Left ventricle myocardium superior (tissue), 1 donor: ENCODE measurements around the gene SMIM36. TPM values are rescaled to one million over a fixed set of nuclear protein-coding genes. Genes with fewer than 3 reads are reported as not detected.
"Not testable (repeated sequence)": the region's sequence is repeated elsewhere in the genome, so short reads cannot be mapped to it uniquely, and the experiment has no call there.

Source experiments
- ATAC-seq: fragments of 200-7000 bp; cut with Tn5 transposase; one replicate; pipeline ENCODE4 v1.9.1; 2020; ENCODE audit warnings: mild to moderate bottlenecking, moderate library complexity
- DNase-seq: peaks from one replicate; pipeline ENCODE4 v3.0.0-alpha.2; 2020
- intact Hi-C: fragments of 100-400 bp; cut with micrococcal nuclease; formaldehyde crosslinking; loops from one replicate; pipeline ENCODE4 v1.11.0; 2022
- total RNA-seq: library from RNA; stranded (reverse); fragmentation: NEBNext Ultra II Directional; extraction: Animal tissue kit (Norgen Biotek cat#: 25700); gene quantifications from one replicate; pipeline ENCODE4 v1.2.1, GENCODE V29; 2021
- donor health status: DM: no; HTN: yes; CAD: no; lungs with severe emphysema.

The SMIM36 gene
- total RNA-seq, 1 donor from 2014 or later, result not detected

DNA sequence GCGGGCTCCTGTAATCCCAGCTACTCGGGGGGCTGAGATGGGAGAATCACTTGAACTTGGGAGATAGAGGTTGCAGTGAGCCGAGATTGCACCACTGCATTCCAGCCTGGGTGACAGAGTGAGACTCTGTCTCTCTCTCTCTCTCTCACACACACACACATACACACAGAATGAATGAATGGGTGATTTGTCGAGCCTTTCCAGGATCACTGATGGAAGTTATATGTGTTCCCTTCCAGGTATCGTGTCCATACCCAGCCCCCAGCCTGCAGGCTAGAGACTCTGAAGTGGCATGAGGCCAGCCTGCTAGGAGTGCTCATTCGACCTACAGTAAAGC is 88.5 kb downstream of the SMIM36 start:
- intact Hi-C loops, ATAC-seq, DNase-seq: not testable (repeated sequence)

DNA sequence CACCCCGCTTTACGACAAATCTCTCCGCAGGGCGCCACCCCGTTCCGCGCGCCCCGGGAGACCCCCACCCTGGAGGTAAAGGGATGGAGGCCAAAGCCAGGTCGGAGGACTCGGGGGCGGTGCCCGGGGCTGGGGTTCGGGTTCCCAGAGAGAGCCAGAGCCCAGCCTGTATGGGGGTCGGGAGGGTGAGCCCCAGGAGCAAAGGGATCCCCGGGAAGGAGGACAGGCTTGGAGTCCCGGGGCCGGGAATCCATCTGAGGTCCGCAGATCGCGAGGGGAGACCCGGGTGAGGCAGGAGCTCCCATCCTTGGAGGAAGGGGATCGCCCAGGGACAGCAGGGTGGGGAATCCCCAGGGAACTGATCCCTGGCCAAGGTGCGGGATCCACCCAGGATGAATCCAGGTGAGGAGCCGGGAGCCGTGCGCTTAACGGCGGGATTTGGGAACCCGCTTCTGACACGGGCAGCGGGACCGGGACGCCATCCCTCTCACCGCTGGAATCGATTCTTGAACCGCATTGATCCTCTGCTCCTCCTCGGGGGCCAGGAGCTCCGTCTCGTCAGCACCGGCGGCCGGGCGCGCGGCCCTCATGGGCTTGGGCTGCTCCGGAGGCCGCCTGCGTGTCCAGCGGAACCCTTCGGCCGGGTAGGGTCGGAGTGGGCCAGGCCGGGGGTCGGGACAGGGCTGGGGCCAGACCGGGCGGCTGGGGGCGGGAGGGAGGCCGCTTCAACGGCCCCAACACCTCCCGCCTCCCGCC is 89.9 kb downstream of the SMIM36 start, which contains the start of gene MMD:
TSS of gene MMD (minus strand) at position 657 of the 756 bp plus-strand sequence. CDS start at position 517, 140 bp downstream.
- DNase-seq, result no peak
- ATAC-seq, result peak; percentile 22
- intact Hi-C loops, result no loop called here

DNA sequence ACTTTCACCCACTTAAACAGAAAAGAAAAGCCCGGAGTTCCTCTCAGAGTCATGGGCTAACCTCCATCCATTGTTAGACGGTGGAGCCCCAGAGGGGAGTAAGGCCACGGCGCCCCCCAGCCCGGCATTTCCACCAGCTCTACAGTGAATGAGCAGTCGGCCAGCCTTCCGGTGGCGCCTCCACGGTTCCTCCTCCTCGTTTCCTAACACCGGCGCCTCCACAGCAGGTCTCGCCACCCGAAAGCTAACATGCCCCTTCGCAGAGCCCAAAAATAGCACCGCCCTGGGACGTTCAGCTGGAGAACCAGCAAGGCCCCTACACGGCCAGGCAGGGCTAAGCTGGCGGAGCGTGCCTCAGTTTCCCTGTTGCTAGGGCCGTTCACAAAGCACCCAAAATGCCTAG is 90.5 kb downstream of the SMIM36 start:
- intact Hi-C loops, result no loop called here
- DNase-seq (peak; percentile 75), ATAC-seq (peak; percentile 63)

DNA sequence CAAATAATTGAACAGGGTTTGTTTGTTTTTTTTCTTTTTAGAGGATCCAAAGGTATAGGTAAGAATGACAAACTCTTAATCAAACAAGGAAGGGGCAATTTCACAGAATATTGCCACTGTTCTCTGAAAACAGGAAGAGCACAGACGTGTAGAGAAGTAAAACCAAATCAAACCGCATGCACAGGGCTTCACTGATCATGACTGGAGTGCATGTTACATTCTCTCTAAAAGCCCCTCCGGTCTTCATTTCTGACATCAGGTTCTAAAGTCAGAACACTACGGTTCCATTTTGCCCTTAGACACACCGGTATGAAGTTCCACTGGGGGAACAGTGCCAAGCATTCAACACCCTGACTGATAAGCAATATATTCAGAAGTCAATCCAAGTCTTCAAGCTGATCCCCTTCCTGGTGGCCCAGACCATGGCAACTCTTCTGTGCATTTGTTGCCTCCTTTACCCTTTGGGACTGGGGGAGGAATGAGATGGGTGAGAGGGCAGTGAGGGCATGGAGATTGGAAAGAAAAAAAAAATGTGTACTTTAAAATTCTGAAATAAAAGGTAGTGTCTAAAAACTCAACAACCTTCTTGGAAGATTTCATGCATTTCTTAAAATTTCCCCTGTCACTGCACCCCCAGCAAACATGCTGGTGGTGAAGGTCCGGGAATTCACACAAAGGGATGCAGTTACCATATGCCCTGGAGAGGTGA is 91.0 kb downstream of the SMIM36 start:
- no peak for DNase-seq
- intact Hi-C loops, result no loop called here
- ATAC-seq, result peak; percentile 6

DNA sequence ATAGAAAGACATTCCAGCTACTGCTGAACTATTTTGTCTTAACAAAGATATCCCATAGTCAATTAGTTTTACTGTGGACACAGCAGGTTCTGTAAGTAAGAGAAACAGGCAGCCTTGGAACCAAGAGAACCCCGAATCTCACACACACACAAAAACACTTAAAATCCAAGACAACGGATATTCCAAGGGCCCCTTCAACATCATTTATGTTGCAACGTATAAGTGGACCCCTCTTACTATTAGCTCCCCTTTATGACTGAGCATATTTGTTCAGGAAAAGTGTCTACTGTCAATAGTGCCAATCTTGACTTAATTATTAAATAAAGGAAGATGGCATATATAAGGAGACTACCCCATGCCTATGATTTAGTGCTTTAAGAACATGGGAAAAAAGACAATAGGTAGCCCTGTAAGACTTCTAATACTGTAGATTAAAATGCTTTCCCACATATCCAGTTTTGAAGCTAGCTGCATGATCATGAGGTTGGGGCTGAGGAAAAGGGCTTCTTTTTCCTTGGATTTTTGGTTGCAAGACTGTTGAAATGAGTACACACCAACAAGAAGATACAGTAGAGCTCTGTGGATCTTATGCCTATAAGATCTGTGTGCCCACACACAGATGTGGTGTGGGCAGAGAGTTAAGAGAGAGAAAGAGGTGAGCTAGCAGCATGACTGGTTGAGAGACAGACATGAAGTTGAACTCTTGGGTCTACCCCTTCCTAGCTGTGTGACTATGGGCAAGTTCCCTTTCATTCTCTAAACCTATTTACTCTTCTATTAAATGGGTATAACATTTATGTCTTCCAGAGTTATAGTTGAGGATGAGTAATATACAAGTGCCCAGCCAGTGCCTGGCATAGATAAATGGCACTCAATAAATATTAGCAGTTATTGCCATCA is 92.6 kb downstream of the SMIM36 start:
- DNase-seq (no peak), ATAC-seq (no peak)
- intact Hi-C loops, result no loop called here

DNA sequence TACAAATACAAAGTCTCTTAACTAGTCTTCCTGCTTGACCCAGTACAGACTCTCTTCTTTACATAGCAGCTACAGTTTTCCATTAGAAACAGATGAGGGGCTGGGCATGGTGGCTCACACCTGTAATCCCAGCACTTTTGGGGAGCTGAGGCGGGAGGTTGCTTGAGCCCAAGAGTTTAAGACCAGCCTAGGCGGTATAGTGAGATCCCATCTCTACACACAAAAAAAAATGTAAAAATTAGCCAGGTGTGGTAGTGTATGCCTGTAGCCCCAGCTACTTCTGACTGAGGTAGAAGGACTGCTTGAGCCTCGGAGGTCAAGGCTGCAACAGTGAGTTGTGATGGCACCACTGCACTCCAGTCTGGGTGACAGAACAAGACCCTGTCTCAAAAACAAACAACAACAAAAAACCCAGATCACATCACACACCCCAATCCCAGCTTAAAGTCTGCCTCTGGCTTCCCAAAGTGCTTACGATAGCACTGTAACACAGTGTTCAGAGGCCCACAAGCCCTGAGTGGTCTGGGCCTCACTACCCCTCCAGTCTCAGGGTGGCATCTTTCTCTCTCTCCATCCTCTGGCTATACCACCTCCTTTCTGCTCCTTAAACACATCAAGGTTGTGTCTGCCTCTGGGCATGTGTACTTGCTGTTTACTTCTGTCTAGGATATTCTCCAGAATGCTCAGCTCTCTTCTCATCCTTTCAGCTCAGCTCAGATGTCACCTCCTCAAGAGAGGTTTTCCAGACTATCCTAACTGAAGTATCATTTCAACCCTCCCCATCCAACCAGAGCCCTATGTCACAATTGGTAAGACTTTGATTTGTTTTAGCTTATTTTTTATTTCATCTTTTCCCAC is 93.6 kb downstream of the SMIM36 start:
- intact Hi-C loops, result no loop called here
- DNase-seq (no peak), ATAC-seq (no peak)

DNA sequence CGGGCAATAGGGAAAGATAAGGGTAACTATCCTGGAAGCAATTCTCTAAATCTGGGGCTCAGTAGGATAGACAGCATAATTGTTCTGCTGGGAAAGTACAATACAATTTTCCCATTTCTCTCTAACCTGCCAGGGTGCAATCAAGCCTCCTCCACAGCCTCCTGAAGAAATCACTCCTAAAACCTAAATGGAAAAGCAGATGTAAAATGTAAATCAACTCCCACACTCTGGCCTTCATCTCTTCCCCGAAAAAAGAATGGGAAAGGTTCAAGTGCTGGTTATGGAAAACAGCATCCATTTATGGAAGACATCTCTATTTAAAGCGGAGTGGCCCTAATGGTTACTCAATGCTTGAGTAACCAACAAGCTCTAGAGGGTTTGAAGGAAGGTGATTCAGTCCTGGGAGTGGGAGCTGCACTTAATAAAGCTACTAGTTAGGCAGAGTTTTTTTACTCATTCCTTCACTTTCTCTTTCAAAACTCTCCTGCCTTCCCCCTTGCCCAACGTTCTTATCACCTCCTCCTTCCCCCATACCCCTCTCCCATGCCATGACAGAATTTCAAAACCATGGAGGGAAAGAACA is 94.7 kb downstream of the SMIM36 start:
- intact Hi-C loops, result no loop called here

DNA sequence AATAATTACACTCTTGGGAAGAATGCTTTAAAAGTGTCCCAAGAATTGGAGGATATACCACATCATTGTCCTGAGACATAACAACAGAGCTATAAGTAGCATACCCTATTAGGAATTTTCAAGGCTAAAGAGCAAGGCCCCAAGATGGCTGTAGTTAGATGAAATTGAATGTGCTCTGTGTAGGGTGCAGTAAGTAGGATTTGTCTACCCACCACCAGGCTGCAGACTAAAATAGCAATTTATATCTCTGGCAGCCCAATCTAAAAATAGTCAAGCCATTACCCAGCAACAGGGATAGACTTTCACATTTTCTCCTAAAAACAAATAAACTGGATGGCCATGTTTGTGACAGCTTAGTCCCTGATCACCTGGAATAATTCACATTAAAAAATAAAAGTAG is 95.3 kb downstream of the SMIM36 start:
- peak; percentile 65 for ATAC-seq
- intact Hi-C loops, result no loop called here
- DNase-seq, result no peak

More for the DNA sequence above, 94.7 kb downstream of the SMIM36 start:
- no peak for DNase-seq
- peak; percentile 24 for ATAC-seq

DNA sequence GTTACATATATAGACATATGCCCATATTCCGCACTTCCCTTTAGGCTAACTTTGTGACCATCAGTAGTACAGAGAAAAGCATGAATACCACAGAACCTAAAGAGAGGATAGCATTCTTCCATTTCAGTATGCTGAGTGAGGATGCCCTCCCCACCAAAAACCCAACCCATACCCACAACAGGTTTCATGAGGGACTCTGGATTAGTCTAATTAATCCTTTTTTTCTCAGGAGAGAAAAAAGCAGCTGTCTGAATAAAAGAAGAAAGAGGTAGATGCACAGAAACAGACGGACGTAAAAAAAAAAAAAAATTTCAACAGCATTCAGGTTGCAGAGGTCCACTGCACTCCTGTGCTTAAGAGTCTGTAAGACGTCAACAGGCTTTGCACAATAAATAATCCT is 96.3 kb downstream of the SMIM36 start:
- intact Hi-C loops, result no loop called here
- ATAC-seq, result no peak

DNA sequence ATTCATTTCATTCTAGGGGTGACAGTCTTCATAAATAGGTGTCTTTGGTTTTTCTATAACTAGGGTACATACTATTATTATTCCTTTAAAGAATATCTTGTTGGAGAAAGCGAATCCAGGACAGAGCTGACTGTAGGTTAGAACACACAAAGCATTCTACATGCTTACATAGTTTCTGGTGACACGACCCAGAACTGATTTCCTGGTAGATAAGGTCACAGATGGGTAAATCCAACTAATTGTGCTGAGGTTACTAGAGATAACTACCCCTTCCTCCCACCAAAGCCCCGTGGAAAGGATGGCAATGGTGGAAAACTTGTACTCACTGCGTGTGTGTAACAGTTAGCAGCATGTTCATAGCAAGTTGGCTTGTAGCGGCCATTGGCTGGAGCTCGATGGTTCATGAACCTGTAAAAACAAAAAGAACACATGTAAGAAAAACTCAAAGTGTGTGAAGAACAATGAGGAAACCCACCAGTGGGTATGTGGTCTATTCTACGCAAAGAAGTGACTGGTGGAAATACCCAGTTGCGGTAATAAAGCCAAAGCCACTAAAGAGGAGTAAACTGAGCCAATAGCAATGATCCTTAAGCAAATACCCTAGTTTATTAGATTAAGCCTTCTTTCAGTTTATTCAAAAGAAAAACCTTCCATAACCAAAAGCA is 97.3 kb downstream of the SMIM36 start:
- no peak for ATAC-seq
- DNase-seq, result no peak
- intact Hi-C loops, result no loop called here

More for the DNA sequence above, 96.3 kb downstream of the SMIM36 start:
- no peak for DNase-seq

DNA sequence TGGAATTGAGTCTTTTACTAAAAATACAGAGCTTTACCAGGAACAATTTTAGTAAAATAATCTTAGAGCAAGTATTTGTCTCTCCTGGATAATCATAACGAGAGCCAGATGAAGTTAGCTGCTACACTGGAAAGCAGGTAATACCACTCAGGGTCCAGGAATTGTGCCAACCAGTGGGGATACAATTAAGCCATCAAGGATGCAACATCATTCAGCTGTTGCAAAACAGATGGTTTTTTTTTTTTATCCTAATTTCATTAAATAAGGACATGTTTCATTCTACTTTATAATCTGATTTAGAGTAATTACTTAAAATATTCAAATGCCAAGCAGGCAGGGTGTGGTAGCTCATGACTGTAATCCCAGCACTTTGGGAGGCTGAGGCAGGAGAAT is 99.8 kb downstream of the SMIM36 start:
- DNase-seq (no peak), ATAC-seq (no peak)
- intact Hi-C loops, result no loop called here

DNA sequence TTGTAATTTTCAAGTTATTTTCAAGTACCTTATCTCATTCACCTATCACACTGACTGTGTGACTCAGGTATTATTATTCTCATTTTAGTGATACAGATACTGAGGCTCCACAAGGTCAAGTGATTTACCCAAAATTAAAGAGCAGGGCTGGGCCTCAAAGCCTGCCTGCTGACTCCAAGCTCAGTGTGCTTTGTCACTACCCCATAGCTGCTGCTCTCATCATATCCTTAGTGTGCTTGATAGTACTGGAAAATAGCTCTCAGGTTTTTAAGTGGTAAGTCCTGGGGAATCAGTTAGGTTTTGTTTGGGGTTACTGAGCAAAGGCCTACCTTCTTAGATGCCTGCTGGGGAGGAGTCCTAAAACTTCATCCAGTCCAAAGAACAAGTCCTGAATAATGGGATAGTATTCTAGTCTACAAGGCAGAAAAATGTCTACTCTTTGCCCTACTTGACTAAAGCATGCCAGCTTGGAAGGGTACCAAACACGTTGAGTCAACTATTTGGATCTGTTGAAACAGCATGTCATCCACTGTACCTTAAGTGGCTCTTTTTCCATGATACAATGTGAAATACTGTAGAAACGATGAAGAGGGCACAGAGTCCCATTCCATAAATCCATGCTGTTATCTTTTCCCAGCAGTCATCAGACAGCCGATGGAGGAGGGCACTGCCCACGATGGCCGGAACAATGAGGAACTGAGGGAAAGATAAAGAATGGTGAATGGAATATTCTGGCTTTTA is 100.4 kb downstream of the SMIM36 start:
- intact Hi-C loops, result no loop called here
- ATAC-seq, result peak; percentile 83

DNA sequence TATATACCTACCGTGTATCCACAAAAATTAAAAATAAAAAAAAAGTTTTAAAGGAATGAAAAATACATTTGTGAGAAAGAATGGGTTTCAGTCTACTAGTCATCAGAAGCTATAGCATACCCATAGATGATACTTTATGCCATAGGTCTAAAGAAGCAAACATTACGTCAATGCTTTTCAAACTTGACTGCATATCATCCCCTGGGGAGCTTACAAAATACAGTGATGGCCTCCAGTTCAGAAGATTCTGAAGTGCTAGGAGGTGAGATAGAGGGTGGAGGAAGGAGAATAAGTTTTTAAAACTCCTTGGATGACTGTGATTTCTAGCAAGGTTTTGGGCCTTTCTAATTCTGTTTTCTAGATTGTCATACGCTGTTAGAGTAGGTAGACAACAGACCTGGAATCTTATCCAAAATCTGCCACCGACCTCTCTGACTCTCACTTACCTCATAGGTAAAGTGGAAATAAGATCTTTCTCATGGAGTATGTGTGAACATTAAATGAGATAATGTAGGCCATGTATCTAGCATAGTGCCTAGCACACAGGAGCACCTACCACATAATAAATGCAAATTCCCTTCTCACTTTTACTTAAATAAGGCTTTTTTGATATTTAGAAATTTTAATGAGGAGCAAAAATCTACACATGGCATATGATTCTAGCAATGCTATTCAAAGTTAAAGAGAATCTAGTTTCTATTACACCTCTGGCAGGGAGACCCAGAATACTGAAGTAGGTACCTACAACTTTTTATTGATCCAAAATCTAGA is 102.0 kb downstream of the SMIM36 start:
- no peak for ATAC-seq
- intact Hi-C loops, result no loop called here

More for the DNA sequence above, 100.4 kb downstream of the SMIM36 start:
- DNase-seq, result no peak

DNA sequence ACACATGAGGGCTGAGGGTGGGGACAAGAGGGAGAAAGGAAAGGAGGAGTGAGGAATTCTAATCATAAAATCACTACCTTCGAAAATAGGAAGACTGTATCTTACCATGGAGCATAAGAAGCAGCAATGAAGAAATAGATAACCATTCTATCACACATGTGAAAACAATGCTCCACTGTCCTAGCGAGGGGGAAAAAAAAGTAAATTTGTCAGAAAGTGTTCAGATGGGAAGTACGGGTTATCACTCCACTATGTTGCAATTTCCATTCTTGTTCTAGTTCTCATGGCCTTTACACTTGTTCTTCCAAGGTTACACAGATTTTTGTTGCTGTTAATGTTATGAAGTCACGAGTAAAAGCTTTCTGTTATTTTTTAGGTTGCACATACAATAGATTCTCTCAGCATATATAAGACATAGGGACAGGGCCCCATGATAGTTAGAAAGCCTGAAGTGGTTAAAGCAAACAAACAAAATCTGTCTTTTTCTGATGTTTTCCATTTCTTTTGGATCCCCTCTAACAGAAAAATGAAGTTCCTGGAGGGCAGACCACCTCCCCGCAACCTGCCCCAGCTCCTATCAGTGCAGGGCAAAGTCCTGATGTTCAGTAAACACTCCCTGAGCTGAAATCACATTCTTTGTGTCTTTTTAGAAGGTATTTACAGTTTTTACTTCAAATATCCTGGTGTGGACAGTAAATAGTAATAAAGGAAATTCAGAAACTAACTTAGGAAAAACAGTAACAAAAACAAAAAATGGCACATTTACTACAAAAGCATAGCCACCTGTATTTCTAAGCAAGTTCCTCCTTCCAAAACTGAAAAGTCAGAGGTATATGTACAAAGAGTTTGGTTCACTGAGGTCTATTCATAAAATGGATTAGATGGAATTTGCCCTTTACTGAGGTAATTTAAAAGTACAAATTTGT is 103.3 kb downstream of the SMIM36 start:
- no peak for DNase-seq
- no peak for ATAC-seq
- intact Hi-C loops, result no loop called here

More for the DNA sequence above, 102.0 kb downstream of the SMIM36 start:
- DNase-seq, result no peak

DNA sequence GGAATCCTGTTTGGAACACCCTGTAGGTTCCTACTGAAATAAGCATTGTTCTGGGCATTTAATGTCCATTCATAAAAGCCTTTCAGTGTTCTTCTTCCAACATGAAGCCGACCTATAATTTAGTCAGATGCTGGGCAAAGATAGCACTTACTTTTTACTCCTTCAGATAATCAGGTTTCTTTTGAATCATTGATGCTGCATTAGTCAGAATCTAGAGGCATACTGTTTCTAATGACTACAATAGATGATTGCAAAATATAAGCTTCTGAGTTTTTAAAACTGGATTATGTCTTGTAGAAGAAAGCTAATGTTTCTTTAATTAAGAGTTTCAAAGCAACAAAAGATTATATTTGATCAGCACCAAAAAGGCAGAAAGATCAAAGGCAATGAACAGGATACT is 105.7 kb downstream of the SMIM36 start:
- ATAC-seq (no peak), DNase-seq (no peak)
- intact Hi-C loops, result no loop called here
